WI38 (cell line): ENCODE measurements around the gene CPT2.
"Not testable (repeated sequence)": the region's sequence is repeated elsewhere in the genome, so short reads cannot be mapped to it uniquely, and the experiment has no call there.

Experiments used
- H3K4me3 ChIP-seq: 2 replicates; pipeline ENCODE4 v1.5.1; 2011; ENCODE audit warnings: low read depth, mild to moderate bottlenecking, control low read depth, low read length
- CTCF ChIP-seq: IDR thresholded peaks from 2 replicates; pipeline ENCODE4 v1.5.1; 2012; ENCODE audit warnings: low read depth, mild to moderate bottlenecking, control low read depth, low read length

The CPT2 gene

GRCh38 chr1:53190210-53190611 is 6.4 kb upstream of the CPT2 start:
- no peak for TF ChIP-seq CTCF
- no peak overlapping the region for H3K4me3 ChIP-seq

- no peak overlapping the region for H3K4me3 ChIP-seq
- no peak for TF ChIP-seq CTCF
Observed at GRCh38 chr1:53195246-53196016, 1.2 kb upstream of the CPT2 start.

- no peak for TF ChIP-seq CTCF
- H3K4me3 ChIP-seq = peak overlapping the region; percentile 95
Observed at GRCh38 chr1:53196017-53196484, 573 bp upstream of the CPT2 start.

- peak overlapping the region; percentile 95 for H3K4me3 ChIP-seq
- TF ChIP-seq CTCF = no peak
Observed at GRCh38 chr1:53197291-53198200, 922 bp downstream of the CPT2 start.

GRCh38 chr1:53198241-53198651 is 1.6 kb downstream of the CPT2 start:
- no peak overlapping the region; the same call in 1 of the 2 replicates for H3K4me3 ChIP-seq
- no peak for TF ChIP-seq CTCF

- no peak overlapping the region for H3K4me3 ChIP-seq
- TF ChIP-seq CTCF = no peak
Observed at GRCh38 chr1:53203466-53203865, 6.8 kb downstream of the CPT2 start.

GRCh38 chr1:53205496-53205895 is 8.9 kb downstream of the CPT2 start:
- not testable (repeated sequence) for H3K4me3 ChIP-seq

GRCh38 chr1:53206083-53206685 is 9.6 kb downstream of the CPT2 start:
- H3K4me3 ChIP-seq = not testable (repeated sequence)
